Osteoblast (primary cell): Measurements from ENCODE around the gene OTUD5. TPM values are rescaled to one million over a fixed set of nuclear protein-coding genes. Genes with fewer than 3 reads are reported as not detected.

Source experiments
- DNase-seq: peaks from one replicate; pipeline ENCODE4 v3.0.0; 2011; ENCODE audit warnings: low spot score, mixed read lengths; ENCODE audit not compliant: insufficient read length; ENCODE audit errors: missing footprints
- H2AFZ ChIP-seq: 2 replicates; pipeline ENCODE4 v1.6.0; 2011; ENCODE audit warnings: mild to moderate bottlenecking, low read length
- H3K27ac ChIP-seq: 2 replicates; pipeline ENCODE4 v1.5.1; 2011; ENCODE audit warnings: mild to moderate bottlenecking, low read depth, low read length, moderate library complexity
- H3K27me3 ChIP-seq: 2 replicates; pipeline ENCODE4 v1.6.0; 2012; ENCODE audit warnings: mild to moderate bottlenecking, control low read depth, inconsistent platforms, low read length, moderate library complexity; ENCODE audit not compliant: insufficient read depth
- H3K36me3 ChIP-seq: 2 replicates; pipeline ENCODE4 v1.5.1; 2011; ENCODE audit warnings: mild to moderate bottlenecking, low read length, control low read depth, moderate library complexity; ENCODE audit not compliant: insufficient read depth
- H3K4me1 ChIP-seq: 2 replicates; pipeline ENCODE4 v1.5.1; 2011; ENCODE audit warnings: mild to moderate bottlenecking, low read length, control low read depth, moderate library complexity; ENCODE audit not compliant: insufficient read depth
- H3K4me2 ChIP-seq: 2 replicates; pipeline ENCODE4 v1.6.0; 2011; ENCODE audit warnings: mild to moderate bottlenecking, low read length; ENCODE audit not compliant: insufficient read depth
- H3K4me3 ChIP-seq: fragments of 200-600 bp; sonication (generic); 3 replicates; pipeline ENCODE4 v1.5.1; 2012; ENCODE audit warnings: mild to moderate bottlenecking, low read length, inconsistent platforms; ENCODE audit not compliant: insufficient read depth
- H3K79me2 ChIP-seq: 2 replicates; pipeline ENCODE4 v1.6.0; 2012; ENCODE audit warnings: mild to moderate bottlenecking, low read length, control low read depth, inconsistent platforms; ENCODE audit not compliant: insufficient read depth
- H3K9me3 ChIP-seq: 2 replicates; pipeline ENCODE4 v1.5.1; 2011; ENCODE audit warnings: low read depth, low read length, control low read depth
- H4K20me1 ChIP-seq: 2 replicates; pipeline ENCODE4 v1.6.0; 2012; ENCODE audit warnings: mild to moderate bottlenecking, low read length, control low read depth; ENCODE audit not compliant: insufficient read depth
- total RNA-seq: library from RNA; depleted of rRNA; stranded (reverse); fragments of >200 nt; gene quantifications from 2 replicates; pipeline ENCODE4 v1.2.3, GENCODE V29; 2012
- TF ChIP-seq, protein P1 (sequence below): IDR thresholded peaks from 2 replicates; pipeline ENCODE4 v1.5.1; 2011; ENCODE audit warnings: mild to moderate bottlenecking, low read depth, low read length, moderate library complexity; ENCODE audit errors: extremely low read depth

The OTUD5 gene
- total RNA-seq, 1 donor, result 33.7 TPM

DNA sequence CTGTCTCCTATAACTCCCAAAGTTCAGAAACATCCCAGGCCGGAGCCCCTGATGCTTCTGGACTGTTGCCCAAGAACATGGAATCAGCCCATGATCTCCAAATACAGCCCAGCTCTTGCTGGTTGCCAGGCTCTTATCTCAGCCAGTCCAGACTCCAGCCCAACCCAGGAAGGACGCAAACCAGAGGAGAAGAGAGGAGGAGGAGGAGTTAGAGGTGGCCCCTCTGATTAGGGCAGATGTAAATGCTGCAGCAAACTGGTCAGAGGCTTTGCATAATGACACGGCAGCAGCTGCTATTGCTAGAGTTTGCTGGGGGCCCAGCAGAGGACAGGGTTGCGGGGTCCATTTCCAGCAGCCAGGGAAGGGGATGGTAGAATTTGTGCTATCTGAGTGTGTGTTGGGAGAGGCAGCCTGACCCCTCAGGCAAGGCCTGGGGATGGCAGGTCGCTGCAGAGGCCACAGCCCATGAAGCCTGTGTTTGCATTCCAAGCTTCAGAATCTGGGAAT, 4.2 kb upstream of the OTUD5 start:
- no peak for DNase-seq

GRCh38 chrX:48960291-48960690, 2.9 kb upstream of the OTUD5 start:
- peaks cover 16% of the 10 kb centered on the region for H3K4me1 ChIP-seq
- H3K4me2 ChIP-seq, result no peak overlapping the region
- TF ChIP-seq, protein P1, sequence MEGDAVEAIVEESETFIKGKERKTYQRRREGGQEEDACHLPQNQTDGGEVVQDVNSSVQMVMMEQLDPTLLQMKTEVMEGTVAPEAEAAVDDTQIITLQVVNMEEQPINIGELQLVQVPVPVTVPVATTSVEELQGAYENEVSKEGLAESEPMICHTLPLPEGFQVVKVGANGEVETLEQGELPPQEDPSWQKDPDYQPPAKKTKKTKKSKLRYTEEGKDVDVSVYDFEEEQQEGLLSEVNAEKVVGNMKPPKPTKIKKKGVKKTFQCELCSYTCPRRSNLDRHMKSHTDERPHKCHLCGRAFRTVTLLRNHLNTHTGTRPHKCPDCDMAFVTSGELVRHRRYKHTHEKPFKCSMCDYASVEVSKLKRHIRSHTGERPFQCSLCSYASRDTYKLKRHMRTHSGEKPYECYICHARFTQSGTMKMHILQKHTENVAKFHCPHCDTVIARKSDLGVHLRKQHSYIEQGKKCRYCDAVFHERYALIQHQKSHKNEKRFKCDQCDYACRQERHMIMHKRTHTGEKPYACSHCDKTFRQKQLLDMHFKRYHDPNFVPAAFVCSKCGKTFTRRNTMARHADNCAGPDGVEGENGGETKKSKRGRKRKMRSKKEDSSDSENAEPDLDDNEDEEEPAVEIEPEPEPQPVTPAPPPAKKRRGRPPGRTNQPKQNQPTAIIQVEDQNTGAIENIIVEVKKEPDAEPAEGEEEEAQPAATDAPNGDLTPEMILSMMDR, result no peak
- no peaks in the 10 kb centered on the region for H3K9me3 ChIP-seq
- H3K27ac ChIP-seq, result no peak overlapping the region
- no peak for DNase-seq
- H3K27me3 ChIP-seq, result no peaks in the 10 kb centered on the region
- peaks cover 19% of the 10 kb centered on the region for H3K79me2 ChIP-seq
- H4K20me1 ChIP-seq, result peaks cover 15% of the 10 kb centered on the region
- H3K36me3 ChIP-seq, result peaks cover 8% of the 10 kb centered on the region
- H3K4me3 ChIP-seq, result no peak overlapping the region
- H2AFZ ChIP-seq, result no peak overlapping the region

More for the DNA sequence above, 4.2 kb upstream of the OTUD5 start:
- Histone ChIP-seq H3K27me3 (no peaks in the 10 kb centered on the region), H3K27ac (no peak overlapping the region), H3K79me2 (peaks cover 6% of the 10 kb centered on the region), H2AFZ (no peak overlapping the region), H3K36me3 (no peaks in the 10 kb centered on the region), H3K9me3 (no peaks in the 10 kb centered on the region), H3K4me2 (no peak overlapping the region), H3K4me1 (peaks cover 7% of the 10 kb centered on the region), H4K20me1 (peaks cover 2% of the 10 kb centered on the region), H3K4me3 (no peak overlapping the region)
- TF ChIP-seq, protein P1, result no peak

DNA sequence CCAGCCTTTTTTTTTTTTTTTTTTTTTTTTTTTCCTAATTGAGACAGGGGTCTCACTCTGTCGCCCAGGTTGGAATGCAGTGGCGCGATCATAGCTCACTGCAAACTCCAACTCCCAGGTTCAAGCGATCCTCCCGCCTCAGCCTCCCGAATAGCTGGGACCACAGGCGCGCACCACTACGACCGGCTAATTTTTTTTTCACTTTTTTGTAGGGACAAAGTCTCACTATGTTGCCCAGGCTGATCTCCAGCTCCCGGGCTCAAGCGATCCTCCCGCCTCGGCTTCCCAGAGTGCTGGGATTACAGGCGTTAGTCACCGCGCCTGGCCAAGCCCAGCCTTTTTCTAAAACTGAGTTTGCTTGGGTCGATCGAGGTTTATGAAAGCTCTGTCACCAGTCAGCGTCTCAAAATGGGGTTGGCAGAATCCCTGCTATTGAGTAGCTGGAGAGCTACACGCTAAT, 1.3 kb upstream of the OTUD5 start:
- peak overlapping the region; percentile 66 for H2AFZ ChIP-seq

More for the DNA sequence above, 1.3 kb upstream of the OTUD5 start:
- TF ChIP-seq, protein P1, result no peak
- Histone ChIP-seq H3K4me2 (peak overlapping the region; percentile 85), H3K27ac (peak overlapping the region; percentile 100), H4K20me1 (peaks cover 19% of the 10 kb centered on the region), H3K4me1 (peaks cover 18% of the 10 kb centered on the region), H3K79me2 (peaks cover 35% of the 10 kb centered on the region), H3K36me3 (peaks cover 14% of the 10 kb centered on the region), H3K27me3 (no peaks in the 10 kb centered on the region), H3K4me3 (peak overlapping the region; percentile 79), H3K9me3 (no peaks in the 10 kb centered on the region)
- no peak for DNase-seq
